Measurements from ENCODE around the gene HLA-DOA.

DNA sequence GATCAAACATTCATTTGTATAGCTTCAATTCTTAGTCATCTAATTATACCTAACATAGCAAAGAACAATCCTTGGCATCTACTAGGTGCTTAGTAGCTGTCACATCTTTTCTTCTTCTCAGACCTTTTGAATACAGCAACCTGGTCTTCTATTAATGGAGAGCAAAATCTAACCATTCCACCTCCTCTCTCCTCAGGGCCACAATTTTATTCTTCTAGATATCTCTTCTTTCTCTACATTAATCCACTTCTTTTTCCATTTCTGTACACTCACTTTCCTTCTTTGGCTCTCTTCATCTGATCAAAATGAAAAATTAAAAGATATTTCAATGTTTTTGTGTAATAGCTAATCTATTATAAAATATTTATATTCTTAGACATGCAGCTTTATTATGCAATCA is 9.0 kb upstream of the HLA-DOA start:
- TF ChIP-seq, protein P1, sequence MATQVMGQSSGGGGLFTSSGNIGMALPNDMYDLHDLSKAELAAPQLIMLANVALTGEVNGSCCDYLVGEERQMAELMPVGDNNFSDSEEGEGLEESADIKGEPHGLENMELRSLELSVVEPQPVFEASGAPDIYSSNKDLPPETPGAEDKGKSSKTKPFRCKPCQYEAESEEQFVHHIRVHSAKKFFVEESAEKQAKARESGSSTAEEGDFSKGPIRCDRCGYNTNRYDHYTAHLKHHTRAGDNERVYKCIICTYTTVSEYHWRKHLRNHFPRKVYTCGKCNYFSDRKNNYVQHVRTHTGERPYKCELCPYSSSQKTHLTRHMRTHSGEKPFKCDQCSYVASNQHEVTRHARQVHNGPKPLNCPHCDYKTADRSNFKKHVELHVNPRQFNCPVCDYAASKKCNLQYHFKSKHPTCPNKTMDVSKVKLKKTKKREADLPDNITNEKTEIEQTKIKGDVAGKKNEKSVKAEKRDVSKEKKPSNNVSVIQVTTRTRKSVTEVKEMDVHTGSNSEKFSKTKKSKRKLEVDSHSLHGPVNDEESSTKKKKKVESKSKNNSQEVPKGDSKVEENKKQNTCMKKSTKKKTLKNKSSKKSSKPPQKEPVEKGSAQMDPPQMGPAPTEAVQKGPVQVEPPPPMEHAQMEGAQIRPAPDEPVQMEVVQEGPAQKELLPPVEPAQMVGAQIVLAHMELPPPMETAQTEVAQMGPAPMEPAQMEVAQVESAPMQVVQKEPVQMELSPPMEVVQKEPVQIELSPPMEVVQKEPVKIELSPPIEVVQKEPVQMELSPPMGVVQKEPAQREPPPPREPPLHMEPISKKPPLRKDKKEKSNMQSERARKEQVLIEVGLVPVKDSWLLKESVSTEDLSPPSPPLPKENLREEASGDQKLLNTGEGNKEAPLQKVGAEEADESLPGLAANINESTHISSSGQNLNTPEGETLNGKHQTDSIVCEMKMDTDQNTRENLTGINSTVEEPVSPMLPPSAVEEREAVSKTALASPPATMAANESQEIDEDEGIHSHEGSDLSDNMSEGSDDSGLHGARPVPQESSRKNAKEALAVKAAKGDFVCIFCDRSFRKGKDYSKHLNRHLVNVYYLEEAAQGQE (IDR thresholded peaks at IDR 0.05; ENCODE audit: insufficient read depth in 1 of 2, low read depth in 2 of 2, low read length in 2 of 2): no peak
- TF ChIP-seq SIN3A (IDR thresholded peaks at IDR 0.05; ENCODE audit: borderline replicate concordance, insufficient read depth, low read length): no peak
- no peak for TF ChIP-seq POLR2AphosphoS5 (IDR thresholded peaks at IDR 0.05; ENCODE audit: low read depth, low read length)
- TF ChIP-seq TAF1 (IDR thresholded peaks at IDR 0.05; ENCODE audit: borderline replicate concordance, insufficient read depth, low read length): no peak
- TF ChIP-seq FOXP2 (optimal IDR thresholded peaks at IDR 0.05; ENCODE audit: borderline replicate concordance, extremely low read depth, extremely low read length, insufficient read depth): no peak

All from PFSK-1 (cell line).